Activated CD4-positive, alpha-beta T cell treated with anti-CD3 and anti-CD28 coated beads, Interleukin-2, amount 50 U/mL, for 4 hours (primary cell): ENCODE results near the gene ANXA5.
"Not testable (repeated sequence)": the region's sequence is repeated elsewhere in the genome, so short reads cannot be mapped to it uniquely, and the experiment has no call there.

ENCODE experiments used
- DNase-seq, 2 experiments: peaks; one replicate each; pipeline ENCODE4 v3.0.0-alpha.2; 2020

Gene ANXA5

GRCh38 chr4:121676345-121677075 is 20.3 kb downstream of the ANXA5 start:
- DNase-seq: no peak

- DNase-seq: no peak
Measured at GRCh38 chr4:121675715-121676114, 21.1 kb downstream of the ANXA5 start.

GRCh38 chr4:121674696-121675095 is 22.1 kb downstream of the ANXA5 start:
- no peak for DNase-seq

GRCh38 chr4:121674191-121674590 is 22.6 kb downstream of the ANXA5 start:
- no peak for DNase-seq

GRCh38 chr4:121669163-121669550 is 27.6 kb downstream of the ANXA5 start:
- no peak for DNase-seq

GRCh38 chr4:121668368-121669162 is 28.2 kb downstream of the ANXA5 start:
- DNase-seq: no peak

- no peak for DNase-seq
Measured at GRCh38 chr4:121666091-121666679, 30.6 kb downstream of the ANXA5 start.

GRCh38 chr4:121665371-121665770 is 31.4 kb downstream of the ANXA5 start:
- DNase-seq: no peak

- DNase-seq: no peak
Measured at GRCh38 chr4:121662225-121662624, 34.6 kb downstream of the ANXA5 start.

GRCh38 chr4:121660175-121660933 is 36.4 kb downstream of the ANXA5 start:
- not testable (repeated sequence) for DNase-seq

GRCh38 chr4:121658125-121658524 is 38.7 kb downstream of the ANXA5 start:
- no peak for DNase-seq

- no peak for DNase-seq
Measured at GRCh38 chr4:121656269-121656641, 40.5 kb downstream of the ANXA5 start.

GRCh38 chr4:121655320-121656268 is 41.2 kb downstream of the ANXA5 start:
- DNase-seq: no peak

GRCh38 chr4:121654738-121655137 is 42.0 kb downstream of the ANXA5 start:
- no peak for DNase-seq

GRCh38 chr4:121653986-121654385 is 42.8 kb downstream of the ANXA5 start:
- no peak for DNase-seq

- no peak for DNase-seq
Measured at GRCh38 chr4:121653214-121653613, 43.6 kb downstream of the ANXA5 start.

GRCh38 chr4:121651597-121651996 is 45.2 kb downstream of the ANXA5 start:
- no peak for DNase-seq

- no peak for DNase-seq
Measured at GRCh38 chr4:121650741-121651140, 46.0 kb downstream of the ANXA5 start.

- DNase-seq: no peak
Measured at GRCh38 chr4:121648516-121648915, 48.3 kb downstream of the ANXA5 start.

GRCh38 chr4:121642876-121643585 is 53.7 kb downstream of the ANXA5 start:
- DNase-seq: no peak

GRCh38 chr4:121642292-121642691 is 54.5 kb downstream of the ANXA5 start:
- no peak for DNase-seq
